HepG2 (cell line): ENCODE data around the gene RNASE11. TPM values are rescaled to one million over a fixed set of nuclear protein-coding genes. Genes with fewer than 3 reads are reported as not detected.

Experiments
- AGO2 ChIP-seq: fragments of 200-400 bp; formaldehyde crosslinking; optimal IDR thresholded peaks from 2 replicates; pipeline ENCODE3; 2017; ENCODE audit warnings: mild to moderate bottlenecking, low read depth, low read length, moderate library complexity
- ATF7-NPFF ChIP-seq: sonication (generic); formaldehyde crosslinking; IDR thresholded peaks from 2 replicates; pipeline ENCODE4 v1.8.1; 2023; ENCODE audit warnings: mild to moderate bottlenecking, low read depth, missing genetic modification reagents, moderate library complexity
- HES4 ChIP-seq: sonication (generic); formaldehyde crosslinking; IDR thresholded peaks from 2 replicates; pipeline ENCODE4 v1.9.0; 2021; ENCODE audit warnings: mild to moderate bottlenecking, missing genetic modification reagents, borderline replicate concordance
- JUN ChIP-seq: sonication (generic); formaldehyde crosslinking; IDR thresholded peaks from 2 replicates; pipeline ENCODE4 v1.4.0; 2020; ENCODE audit warnings: mild to moderate bottlenecking, missing genetic modification reagents
- MBNL3 ChIP-seq: fragments of 250-450 bp; sonication (Bioruptor Pico); conservative IDR thresholded peaks from 2 replicates; pipeline ENCODE4 v1.8.0; 2022; ENCODE audit warnings: mild to moderate bottlenecking, inconsistent platforms
- NCOR1 ChIP-seq: fragments of 200-600 bp; sonication (generic); IDR thresholded peaks from 2 replicates; pipeline ENCODE4 v1.7.0; 2017; ENCODE audit warnings: antibody characterized with exemption, low read length, borderline replicate concordance
- NFIB ChIP-seq: sonication (generic); formaldehyde crosslinking; IDR thresholded peaks from 2 replicates; pipeline ENCODE4 v1.9.0; 2021; ENCODE audit warnings: missing genetic modification reagents, mild to moderate bottlenecking, borderline replicate concordance
- NR2C2 ChIP-seq: sonication (generic); formaldehyde crosslinking; IDR thresholded peaks from 2 replicates; pipeline ENCODE4 v1.4.0; 2020; ENCODE audit warnings: missing genetic modification reagents, mild to moderate bottlenecking, moderate library complexity, borderline replicate concordance
- RAD21 ChIP-seq: fragments of 450-650 bp; formaldehyde crosslinking; IDR thresholded peaks from 2 replicates; pipeline ENCODE4 v1.5.0; 2020; ENCODE audit warnings: mild to moderate bottlenecking
- SALL2 ChIP-seq: sonication (generic); formaldehyde crosslinking; IDR thresholded peaks from 2 replicates; pipeline ENCODE4 v1.8.1; 2023; ENCODE audit warnings: mild to moderate bottlenecking, missing genetic modification reagents, inconsistent platforms
- TBX3 ChIP-seq: fragments of 450-650 bp; IDR thresholded peaks from 2 replicates; pipeline ENCODE4 v1.6.1; 2017; ENCODE audit warnings: antibody characterized with exemption, mild to moderate bottlenecking, inconsistent platforms, borderline replicate concordance
- ZKSCAN5 ChIP-seq: sonication (generic); formaldehyde crosslinking; IDR thresholded peaks from 2 replicates; pipeline ENCODE4 v1.5.1; 2020; ENCODE audit warnings: mild to moderate bottlenecking, missing genetic modification reagents
- ZNF205 ChIP-seq: IDR thresholded peaks from 2 replicates; pipeline ENCODE4 v1.6.1; 2018; ENCODE audit warnings: missing biosample characterization, missing genetic modification reagents
- ZNF776 ChIP-seq: sonication (generic); formaldehyde crosslinking; IDR thresholded peaks from 2 replicates; pipeline ENCODE4 v1.4.0; 2020; ENCODE audit warnings: mild to moderate bottlenecking, missing genetic modification reagents
- ZNF850 ChIP-seq: sonication (generic); formaldehyde crosslinking; conservative IDR thresholded peaks from 2 replicates; pipeline ENCODE4 v1.9.0; 2021; ENCODE audit warnings: mild to moderate bottlenecking, missing genetic modification reagents
- polyA plus RNA-seq, 8 experiments: library from polyadenylated mRNA; depleted of rRNA in 3 of 8; stranded (reverse) in 7 of 8; unstranded in 1 of 8; fragments of >200 nt; fragmentation: Illumina TruSeq in 4 of 8; extraction: Trizol in 4 of 8; gene quantifications; 2 replicates each; pipeline versions ENCODE4 v1.2.1 to v1.2.3, GENCODE V29; 2011 to 2016; ENCODE audit warnings: low read depth in 4 of 8, missing spikeins in 1 of 8, mixed read lengths in 1 of 8; ENCODE audit not compliant: insufficient read depth in 1 of 8
- total RNA-seq, 5 experiments: library from RNA; depleted of rRNA; stranded (reverse); fragments of >200 nt; fragmentation: Illumina TruSeq; extraction: Trizol; gene quantifications; 2 replicates each; pipeline ENCODE4 v1.2.3, GENCODE V29; 2016; ENCODE audit warnings: low read depth in 1 of 5
- TF ChIP-seq, protein P1 (sequence below): sonication (generic); formaldehyde crosslinking; IDR thresholded peaks from 2 replicates; pipeline ENCODE4 v1.4.0; 2020; ENCODE audit warnings: missing genetic modification reagents, borderline replicate concordance
- TF ChIP-seq, protein P2 (sequence below): sonication (generic); formaldehyde crosslinking; IDR thresholded peaks from 2 replicates; pipeline ENCODE4 v1.4.0; 2020; ENCODE audit warnings: missing genetic modification reagents
- TF ChIP-seq, protein P3 (sequence below): sonication (generic); formaldehyde crosslinking; IDR thresholded peaks from 2 replicates; pipeline ENCODE4 v1.4.0; 2020; ENCODE audit warnings: mild to moderate bottlenecking, missing genetic modification reagents, borderline replicate concordance

RNASE11 gene
- total and polyA plus RNA-seq, 2 of the 13 experiments (the other 11 are each of a cell fraction or from before 2014, with no cell fraction given) = not detected

DNA sequence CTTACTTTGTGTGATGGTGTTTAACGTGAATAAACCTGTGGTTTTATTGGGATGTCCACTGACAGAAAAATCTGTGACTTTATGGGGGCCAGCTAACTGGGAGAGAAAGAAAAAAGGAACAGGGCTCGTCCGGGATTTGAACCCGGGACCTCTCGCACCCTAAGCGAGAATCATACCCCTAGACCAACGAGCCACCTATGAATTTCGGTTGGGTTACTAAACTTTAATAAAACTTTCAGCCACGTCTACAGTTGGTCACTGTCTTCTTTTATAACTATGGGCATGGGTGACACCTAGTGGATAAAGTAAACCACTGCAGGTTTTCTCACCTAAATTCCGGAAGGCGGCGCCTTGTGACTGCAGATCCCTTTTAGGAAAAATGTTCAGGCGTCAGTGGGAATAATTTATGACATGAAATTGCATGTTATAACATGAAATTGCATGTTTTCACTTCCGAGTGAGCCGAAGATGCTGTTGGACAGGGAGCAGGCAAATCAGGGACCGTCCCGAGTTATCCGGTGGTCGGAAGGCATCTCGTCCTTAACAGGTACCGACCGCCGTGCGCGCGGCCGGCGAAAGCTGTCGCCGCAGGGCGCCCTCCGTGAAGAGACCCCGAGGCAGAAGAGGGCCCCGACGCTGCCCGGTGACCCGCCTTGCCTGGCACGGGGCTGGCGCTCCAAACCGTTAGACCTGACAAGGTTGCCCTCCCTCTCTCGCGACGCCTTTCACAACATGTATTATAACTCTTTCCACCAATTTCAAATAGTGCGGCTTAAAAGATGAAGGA lies 21.6 kb upstream of the RNASE11 start (continued):
- TF ChIP-seq, protein P1, sequence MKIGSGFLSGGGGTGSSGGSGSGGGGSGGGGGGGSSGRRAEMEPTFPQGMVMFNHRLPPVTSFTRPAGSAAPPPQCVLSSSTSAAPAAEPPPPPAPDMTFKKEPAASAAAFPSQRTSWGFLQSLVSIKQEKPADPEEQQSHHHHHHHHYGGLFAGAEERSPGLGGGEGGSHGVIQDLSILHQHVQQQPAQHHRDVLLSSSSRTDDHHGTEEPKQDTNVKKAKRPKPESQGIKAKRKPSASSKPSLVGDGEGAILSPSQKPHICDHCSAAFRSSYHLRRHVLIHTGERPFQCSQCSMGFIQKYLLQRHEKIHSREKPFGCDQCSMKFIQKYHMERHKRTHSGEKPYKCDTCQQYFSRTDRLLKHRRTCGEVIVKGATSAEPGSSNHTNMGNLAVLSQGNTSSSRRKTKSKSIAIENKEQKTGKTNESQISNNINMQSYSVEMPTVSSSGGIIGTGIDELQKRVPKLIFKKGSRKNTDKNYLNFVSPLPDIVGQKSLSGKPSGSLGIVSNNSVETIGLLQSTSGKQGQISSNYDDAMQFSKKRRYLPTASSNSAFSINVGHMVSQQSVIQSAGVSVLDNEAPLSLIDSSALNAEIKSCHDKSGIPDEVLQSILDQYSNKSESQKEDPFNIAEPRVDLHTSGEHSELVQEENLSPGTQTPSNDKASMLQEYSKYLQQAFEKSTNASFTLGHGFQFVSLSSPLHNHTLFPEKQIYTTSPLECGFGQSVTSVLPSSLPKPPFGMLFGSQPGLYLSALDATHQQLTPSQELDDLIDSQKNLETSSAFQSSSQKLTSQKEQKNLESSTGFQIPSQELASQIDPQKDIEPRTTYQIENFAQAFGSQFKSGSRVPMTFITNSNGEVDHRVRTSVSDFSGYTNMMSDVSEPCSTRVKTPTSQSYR (CRISPR knock-in tag) = no peak
- TF ChIP-seq HES4 (CRISPR knock-in tag) = no peak
- TF ChIP-seq TBX3 = no peak
- no peak for TF ChIP-seq ZNF850 (CRISPR knock-in tag)
- no peak for TF ChIP-seq AGO2
- TF ChIP-seq JUN (CRISPR knock-in tag) = 0 out of 2 replicates have a peak, but pooled peaks have one; percentile 0
- TF ChIP-seq ZNF776 (CRISPR knock-in tag) = peak; percentile 60; the same call in 1 of the 2 replicates
- no peak for TF ChIP-seq MBNL3
- TF ChIP-seq ZKSCAN5 = no peak
- TF ChIP-seq SALL2 (CRISPR knock-in tag) = no peak; the same call in 1 of the 2 replicates
- no peak for TF ChIP-seq ATF7-NPFF (CRISPR knock-in tag)
- TF ChIP-seq NR2C2 (CRISPR knock-in tag) = no peak
- peak; percentile 79; the same call in 1 of the 2 replicates for TF ChIP-seq NCOR1
- TF ChIP-seq ZNF205 (CRISPR knock-in tag) = no peak
- no peak for TF ChIP-seq NFIB (CRISPR knock-in tag)
- TF ChIP-seq, protein P2, sequence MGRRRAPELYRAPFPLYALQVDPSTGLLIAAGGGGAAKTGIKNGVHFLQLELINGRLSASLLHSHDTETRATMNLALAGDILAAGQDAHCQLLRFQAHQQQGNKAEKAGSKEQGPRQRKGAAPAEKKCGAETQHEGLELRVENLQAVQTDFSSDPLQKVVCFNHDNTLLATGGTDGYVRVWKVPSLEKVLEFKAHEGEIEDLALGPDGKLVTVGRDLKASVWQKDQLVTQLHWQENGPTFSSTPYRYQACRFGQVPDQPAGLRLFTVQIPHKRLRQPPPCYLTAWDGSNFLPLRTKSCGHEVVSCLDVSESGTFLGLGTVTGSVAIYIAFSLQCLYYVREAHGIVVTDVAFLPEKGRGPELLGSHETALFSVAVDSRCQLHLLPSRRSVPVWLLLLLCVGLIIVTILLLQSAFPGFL = no peak
- peak; percentile 93 for TF ChIP-seq RAD21 (CRISPR knock-in tag)
- TF ChIP-seq, protein P3, sequence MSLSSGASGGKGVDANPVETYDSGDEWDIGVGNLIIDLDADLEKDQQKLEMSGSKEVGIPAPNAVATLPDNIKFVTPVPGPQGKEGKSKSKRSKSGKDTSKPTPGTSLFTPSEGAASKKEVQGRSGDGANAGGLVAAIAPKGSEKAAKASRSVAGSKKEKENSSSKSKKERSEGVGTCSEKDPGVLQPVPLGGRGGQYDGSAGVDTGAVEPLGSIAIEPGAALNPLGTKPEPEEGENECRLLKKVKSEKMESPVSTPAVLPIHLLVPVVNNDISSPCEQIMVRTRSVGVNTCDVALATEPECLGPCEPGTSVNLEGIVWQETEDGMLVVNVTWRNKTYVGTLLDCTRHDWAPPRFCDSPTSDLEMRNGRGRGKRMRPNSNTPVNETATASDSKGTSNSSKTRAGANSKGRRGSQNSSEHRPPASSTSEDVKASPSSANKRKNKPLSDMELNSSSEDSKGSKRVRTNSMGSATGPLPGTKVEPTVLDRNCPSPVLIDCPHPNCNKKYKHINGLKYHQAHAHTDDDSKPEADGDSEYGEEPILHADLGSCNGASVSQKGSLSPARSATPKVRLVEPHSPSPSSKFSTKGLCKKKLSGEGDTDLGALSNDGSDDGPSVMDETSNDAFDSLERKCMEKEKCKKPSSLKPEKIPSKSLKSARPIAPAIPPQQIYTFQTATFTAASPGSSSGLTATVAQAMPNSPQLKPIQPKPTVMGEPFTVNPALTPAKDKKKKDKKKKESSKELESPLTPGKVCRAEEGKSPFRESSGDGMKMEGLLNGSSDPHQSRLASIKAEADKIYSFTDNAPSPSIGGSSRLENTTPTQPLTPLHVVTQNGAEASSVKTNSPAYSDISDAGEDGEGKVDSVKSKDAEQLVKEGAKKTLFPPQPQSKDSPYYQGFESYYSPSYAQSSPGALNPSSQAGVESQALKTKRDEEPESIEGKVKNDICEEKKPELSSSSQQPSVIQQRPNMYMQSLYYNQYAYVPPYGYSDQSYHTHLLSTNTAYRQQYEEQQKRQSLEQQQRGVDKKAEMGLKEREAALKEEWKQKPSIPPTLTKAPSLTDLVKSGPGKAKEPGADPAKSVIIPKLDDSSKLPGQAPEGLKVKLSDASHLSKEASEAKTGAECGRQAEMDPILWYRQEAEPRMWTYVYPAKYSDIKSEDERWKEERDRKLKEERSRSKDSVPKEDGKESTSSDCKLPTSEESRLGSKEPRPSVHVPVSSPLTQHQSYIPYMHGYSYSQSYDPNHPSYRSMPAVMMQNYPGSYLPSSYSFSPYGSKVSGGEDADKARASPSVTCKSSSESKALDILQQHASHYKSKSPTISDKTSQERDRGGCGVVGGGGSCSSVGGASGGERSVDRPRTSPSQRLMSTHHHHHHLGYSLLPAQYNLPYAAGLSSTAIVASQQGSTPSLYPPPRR (CRISPR knock-in tag) = no peak
